DMS79 (cell line): ENCODE results near the gene DPH3.

Source experiments
- DNase-seq: peaks from one replicate; lab custom pipeline; 2025; lab: John Stamatoyannopoulos, UW

The DPH3 gene

DNA sequence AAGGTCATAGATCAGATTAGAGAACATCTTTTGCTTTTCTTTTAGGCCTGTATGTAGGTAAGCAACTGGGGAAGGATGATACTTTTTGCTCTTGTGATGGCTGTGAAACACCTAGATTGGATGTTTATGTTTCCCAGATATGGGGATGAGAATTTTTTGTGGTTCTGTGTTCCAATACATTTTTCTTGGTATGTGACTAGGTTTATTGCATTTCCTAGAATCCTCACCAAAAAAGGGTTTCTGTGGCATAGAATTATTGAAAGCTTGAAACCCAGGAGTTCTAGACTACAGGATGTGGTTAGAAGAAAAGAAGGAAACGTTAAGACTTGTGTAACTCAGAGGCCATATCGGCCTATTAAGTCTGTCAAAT lies 26.1 kb upstream of the DPH3 start:
- DNase-seq, result no peak

DNA sequence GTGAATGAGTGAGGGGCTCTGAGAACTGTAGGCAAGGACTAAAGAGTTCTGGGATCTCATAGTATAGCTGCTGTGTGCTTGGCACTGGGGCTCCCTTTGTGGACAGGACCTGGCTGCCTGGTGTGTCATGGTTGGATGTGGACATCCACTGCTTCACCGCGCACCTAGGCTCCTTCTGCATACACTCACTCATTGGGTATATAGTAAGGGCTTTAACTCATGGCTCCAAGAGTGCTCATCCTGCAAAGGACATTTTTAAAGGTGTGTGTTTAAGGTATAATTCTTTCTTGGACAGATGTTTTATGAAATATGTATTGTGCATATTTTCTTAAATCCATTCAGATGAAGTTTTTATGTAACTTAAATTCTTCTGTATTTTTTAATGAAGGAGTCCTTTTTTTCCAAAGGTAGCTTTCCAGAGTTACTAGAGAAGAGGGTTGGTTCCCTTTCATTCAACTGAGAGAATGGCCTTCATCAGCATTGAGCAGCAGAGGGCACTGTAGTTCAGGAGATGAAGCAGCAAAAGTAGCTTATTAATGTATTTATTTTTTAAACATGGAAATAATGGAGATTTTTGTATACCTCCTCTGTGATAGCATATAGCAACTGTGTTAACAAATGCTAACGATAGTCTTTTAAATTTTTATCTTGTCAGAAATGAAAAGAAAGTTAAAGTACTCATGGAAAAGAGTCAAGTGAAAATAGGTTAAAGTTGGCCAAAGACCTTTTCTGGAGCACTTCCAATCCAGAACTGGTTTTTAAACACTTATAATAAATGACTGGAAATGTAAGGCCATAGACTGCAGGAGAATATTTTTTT lies 25.5 kb upstream of the DPH3 start:
- DNase-seq, result no peak

DNA sequence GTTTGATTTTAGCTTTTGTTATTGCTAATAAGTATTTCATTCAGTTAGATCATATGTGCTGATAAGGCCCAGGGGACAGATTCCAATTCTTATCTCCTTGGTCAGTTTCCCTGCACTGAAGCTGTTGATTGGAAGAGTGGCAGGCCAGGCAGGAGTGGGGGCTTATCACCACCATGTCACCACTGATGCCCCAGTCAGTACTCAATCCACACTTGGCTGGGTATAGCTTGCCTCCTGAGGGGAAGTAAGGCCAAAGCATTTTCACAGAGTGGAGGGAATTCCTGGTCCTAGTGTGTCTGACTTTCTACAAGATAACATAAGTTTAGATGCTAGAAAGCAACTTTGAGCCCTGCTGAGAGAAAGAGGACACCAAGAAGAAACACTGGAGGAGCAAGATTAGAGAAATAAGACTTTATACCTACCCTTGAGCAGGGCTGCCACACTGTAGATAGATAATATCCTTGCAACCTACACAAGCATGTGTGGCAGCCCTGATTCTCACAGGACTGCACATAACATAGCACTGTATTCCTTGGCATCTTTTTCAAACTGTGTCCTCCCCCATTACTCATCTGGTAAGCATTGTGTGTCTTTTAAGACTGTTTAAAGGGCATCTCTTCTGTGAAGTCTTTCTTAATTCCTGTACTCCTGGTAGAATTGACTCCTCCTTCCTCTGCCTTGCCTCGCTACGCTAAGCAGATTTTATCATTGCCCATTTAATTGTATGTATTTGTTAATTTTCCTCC lies 24.6 kb upstream of the DPH3 start:
- no peak for DNase-seq

DNA sequence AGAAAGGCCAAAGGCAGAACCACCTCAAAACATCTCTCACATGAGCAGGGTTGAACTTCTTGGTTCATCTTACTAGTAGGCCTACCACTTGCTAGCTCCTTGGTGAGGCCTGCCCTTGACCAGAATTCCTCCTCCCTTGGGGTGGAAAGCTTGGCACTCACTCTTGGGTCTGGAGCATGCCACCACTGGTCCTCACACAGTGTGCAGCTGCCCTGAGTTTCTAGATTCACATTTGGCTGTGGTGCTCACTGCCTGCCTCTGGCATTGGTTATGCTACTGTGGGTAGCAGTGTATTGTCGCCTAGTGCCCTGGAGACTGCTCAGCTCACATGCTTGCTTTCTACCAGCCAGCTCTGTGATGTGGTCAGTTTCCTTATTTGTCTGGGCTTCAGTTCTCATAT lies 23.9 kb upstream of the DPH3 start:
- DNase-seq, result no peak

DNA sequence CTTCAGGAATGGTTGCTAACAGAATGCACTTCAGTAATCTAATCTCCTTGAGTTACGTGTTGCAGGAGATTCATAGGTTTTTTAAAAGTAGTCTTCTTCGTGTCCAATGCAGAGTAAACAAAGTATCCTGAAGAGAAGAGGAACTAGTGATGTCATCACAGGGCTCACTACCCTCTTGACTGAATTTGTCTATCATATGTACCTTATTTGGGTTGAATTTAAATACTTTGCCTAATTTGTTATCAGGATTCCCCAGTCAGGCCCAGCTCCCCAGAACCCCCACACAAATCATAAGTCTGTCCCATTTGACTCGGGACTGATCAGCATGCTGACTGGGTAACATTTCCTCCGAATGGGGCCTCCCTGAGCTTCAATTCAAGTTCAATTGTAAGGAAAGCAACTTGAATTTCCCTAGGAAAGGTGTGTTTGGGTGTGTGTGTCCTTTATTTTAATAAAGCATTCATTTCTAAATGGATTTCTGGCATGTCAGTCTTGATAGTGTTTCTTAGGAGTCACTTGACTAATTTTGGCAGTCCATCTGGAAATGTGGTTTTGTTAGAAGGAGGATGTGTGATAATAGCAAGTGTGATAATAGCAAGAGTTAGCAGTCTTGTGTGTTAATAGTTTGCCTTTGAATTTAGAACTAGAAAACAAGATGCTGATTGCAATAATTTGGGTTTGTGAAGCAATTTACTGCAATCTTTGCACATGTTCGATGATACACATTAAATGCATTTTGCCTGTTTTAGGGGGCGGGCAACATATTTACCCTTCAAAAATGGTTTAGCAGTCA lies 22.2 kb upstream of the DPH3 start:
- DNase-seq, result no peak

DNA sequence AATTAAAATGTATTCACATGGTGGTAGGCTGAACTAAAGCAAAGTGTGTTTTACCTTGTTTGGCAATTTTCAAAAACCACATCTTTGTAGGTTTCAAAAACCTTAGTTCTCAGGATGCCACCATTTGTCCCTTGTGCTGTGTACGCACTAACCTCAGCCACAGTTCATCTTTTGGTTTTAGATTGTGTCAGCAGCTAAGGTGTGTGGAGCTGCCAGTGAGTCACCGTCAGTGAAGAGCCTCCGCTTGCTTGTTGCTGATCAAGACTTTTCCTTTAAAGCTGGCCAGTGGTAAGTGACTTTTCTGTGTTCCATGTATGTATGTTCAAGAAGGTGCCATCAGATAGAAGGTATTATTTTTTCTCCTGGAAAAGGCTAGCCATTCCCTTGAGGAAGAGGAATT lies 21.4 kb upstream of the DPH3 start:
- DNase-seq, result no peak

DNA sequence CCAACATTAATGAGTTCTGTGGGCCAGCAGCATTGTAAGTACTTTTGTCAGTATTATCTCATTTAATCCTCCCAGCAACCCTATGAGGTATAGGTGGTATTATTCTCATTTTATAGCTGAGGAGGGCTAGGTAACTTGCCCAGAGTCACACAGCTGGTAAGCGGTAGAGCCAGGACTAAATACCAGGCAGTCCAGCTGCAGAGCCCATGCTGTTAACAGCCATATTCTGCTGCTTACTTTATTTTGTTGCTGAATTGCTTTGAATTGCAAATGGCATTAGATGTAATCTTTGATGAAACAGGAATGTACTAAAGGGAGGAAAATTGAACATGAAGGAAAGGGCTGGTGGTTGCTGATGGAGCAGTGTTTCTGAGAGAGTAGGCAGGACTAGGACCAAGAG lies 19.9 kb upstream of the DPH3 start:
- no peak for DNase-seq

DNA sequence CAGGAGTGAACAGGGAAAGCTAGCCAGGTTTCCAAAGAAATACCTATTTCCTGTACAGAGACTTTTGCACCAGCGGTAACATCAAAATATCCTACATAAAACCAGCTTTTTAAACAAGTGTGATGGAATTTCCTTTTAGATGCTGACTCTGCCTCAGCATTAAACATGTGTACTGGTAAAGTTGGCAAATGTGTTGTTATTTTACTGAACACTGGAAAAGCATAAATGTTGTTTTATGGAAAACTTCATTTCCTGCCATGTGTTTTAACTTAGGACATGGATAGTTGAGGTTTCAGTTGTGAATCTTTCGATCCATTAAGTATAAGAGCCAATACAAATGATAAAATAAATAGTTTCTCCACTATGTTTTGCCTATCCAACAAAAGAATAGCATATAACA lies 15.9 kb upstream of the DPH3 start:
- no peak for DNase-seq

DNA sequence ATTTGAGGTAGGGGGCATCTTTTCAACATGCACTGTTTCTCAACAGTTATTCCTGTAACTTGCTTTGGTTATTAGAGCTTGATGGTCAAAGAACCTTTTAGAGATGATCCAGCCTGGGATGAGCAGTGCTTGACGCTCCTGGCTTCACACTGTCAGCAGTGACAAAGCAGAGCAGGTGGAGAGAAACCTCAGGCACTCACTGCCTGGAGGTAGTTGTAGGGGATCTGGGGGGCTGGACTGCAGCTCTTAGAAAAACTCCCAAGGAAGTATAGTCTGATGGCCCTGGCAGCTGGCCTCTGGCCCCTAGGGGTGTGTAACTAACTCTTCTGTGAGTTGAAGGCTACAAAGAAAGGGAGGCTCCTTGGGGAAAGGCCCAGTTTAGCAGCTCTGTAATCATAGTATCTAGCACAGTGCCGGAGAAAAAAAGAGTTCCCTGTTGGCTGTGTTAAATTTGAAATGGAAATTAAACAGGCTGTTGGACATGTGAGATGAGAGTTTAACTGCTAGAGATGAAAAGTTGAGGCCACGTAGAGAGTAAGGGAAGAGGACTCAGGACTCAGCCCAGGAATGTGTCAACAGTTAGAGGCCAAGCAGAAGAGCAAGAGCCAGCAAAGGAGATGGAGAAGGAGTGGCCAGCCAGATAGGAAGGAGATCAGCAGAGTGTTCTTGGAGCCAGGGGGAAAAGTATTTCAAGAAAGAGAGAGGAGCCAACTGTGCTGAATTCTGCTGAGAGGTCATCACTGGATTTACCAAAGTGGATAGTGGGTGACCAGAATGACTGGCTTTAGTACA lies 14.5 kb upstream of the DPH3 start:
- DNase-seq, result no peak

DNA sequence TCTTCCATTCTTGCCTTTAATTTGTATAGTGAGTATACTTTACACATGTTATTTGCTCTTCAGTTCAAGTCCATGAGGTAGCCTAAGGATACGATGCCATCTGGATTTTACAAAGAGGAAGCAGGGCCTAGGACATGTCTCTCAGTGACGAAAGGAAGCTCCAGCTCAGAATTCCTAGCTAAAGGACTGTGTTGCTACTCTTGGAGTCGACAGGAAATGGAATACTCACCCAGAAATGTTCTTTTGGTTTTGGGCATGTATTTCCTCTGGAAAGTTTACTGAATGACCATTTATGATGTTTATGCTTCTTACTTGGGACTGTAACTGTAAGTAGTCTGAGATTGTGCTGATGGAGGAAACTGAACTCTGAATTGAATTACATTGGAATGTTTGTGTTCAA lies 12.7 kb upstream of the DPH3 start:
- no peak for DNase-seq

DNA sequence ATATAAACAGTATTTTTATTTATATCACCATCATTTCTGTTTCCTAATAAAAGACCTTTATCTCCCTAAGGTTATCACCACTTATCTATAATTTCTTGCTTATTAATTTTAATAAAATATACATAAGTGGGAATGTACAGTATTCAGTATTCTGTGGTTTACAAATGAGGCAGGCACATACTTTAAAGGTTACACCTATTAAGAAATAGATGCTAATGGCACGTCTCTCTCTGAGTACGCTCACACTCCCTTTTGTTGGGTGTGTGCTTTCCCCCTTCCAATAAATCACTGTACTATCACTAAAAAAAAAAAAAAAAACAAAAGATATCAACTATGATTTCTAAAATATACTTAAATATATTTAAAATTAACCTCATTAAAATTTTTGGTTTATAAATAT lies 9.1 kb upstream of the DPH3 start:
- no peak for DNase-seq

DNA sequence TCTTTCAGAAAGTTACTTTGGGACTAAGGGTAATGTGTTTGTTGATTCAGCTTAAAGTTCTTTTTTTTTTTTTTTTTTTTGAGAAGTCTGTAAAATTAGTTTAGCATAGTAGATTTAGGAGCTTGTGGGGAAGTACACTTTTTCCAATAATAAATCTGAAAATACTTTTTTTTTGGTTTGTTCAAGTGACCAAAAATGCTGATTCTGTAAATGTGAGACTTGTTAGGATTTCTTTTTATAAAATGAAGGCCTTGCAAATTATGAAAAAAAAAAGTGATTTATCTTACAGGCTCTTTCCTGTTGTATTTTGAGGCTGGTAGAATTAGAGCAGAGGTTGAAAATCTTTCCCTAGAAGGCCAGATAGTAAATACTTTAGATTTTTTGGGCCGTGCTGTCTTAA lies 7.8 kb upstream of the DPH3 start:
- DNase-seq, result no peak

DNA sequence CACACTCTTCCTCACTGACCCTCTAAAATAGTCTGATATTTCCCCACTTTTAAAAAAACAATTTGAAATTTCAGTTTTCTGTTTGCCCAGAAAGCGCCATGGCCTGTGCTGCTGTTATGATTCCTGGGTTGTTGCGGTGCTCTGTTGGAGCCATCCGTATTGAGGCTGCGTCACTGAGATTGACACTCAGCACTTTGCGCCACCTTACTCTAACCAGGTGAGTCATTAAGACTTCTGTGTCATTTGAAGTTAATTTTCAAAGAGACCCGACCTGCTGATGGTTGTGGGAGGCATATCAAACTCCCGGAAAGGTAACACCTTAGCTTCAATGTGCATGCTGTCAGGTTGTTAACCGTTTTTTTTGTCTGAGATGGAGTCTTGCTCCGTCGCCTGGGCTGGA lies 6.1 kb upstream of the DPH3 start:
- no peak for DNase-seq

DNA sequence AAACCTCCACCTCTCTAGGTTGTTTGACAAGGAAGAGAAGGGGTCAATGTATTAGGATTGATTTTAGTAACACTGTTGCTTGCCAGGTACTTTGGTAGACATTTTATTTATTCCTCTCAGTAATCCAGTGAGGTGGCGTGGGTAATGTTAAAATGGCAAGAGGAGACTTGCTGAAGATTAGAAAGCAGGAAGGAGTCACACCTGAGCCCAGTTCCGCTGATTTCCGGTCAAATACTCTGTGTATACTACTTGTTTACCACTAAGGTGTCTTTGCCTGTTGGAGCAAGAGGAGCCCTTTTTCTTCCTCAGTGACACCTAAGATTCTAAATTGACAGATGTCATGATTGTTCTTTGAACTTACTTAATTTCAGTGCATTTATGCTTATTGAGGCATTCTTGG lies 2.0 kb upstream of the DPH3 start:
- no peak for DNase-seq

DNA sequence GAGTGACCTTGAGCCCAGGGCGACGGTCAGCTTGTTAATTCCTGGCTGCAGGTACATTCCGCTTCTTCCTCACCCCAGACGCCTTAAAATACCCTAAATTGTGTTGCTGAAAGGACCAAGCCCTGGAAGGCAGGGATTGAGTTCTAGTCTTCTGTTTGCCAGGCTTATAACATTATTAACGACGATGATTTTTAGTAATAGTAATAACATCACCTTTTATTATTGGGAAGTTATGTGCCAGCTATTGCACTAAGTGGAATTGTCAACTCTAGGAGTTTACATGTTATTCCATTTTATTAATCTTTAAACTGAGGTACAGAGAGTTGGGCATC lies 678 bp upstream of the DPH3 start:
- no peak for DNase-seq

DNA sequence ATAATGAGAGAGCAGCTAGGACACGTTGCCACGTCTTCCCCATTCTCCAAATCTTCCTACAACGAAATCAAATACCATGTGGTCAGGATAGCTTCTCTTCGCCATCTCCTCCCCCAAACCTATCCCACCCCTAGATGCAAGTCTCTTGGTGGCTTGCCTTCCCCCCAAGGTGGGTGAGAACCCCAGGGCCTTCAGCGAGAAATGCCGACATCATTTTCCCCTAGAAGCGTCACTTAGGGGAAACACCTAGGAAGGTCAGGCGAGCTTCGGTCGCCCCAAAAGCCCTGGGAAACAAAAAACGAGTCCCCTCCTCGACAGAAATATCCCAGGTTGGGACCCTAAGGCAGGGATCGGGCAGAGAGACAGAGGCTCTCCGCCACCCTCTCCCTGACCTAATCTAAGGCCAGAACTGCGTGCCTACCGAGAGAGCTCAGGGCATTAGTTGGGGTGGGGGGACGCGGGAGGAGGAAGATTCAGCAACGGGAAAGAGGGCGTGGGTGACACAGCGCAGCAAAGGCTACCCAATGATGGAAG lies 502 bp downstream of the DPH3 start:
- DNase-seq, result no peak

DNA sequence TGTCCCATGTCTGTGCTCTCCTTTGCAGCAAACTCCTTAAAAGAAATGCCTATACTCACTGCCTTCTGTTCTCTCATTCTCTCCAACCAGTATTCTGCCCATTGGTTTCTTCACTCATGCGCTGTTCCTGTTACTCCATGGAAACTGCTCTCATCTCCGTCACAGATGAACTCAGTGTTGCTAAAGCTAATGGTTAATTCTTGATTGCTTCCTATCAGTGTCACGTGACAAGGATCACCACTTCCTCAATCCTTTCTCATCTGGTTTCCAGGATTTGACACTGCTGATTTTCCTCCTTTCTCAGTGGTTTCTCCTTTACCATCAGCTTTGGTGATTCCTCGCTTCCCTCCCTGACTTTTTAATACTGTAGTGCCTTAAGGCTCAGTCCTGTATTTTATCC lies 2.6 kb downstream of the DPH3 start:
- DNase-seq, result no peak

DNA sequence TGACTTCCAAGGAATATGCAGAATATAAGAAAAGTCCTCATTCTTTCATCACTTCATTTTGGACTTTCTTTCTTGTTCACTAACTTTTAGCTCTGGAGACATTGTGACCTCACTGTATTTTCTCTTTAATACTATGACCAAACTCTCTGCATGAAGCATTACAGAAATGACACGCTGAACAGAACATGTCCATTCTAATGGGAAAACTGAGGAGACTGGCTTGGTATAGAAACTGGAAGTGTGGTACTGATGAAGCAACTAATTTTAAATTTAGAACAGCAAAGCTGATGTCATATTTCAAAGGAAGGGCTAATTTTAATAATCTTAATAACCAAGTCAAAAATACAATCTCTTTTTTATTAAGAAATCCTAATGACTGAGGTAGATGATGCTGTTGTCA lies 4.7 kb downstream of the DPH3 start:
- no peak for DNase-seq

DNA sequence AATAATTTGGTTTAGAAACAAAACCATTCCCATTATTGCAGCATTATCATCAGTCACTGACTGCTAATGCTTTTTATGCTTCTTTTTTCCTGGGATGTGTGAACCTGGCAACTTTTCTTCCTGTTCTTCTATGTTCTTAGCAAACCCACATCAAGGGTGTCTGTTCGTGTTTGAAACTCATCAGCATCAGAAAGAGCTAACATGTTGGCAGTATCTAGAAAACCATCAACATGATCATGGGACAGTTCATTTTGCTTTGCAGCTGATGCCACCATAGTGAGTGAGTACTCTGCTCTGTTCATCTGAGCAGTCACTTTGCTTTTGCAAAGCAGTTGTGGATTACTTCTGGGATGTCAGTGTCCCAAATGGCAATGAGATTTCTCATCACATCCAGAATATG lies 5.9 kb downstream of the DPH3 start:
- no peak for DNase-seq

DNA sequence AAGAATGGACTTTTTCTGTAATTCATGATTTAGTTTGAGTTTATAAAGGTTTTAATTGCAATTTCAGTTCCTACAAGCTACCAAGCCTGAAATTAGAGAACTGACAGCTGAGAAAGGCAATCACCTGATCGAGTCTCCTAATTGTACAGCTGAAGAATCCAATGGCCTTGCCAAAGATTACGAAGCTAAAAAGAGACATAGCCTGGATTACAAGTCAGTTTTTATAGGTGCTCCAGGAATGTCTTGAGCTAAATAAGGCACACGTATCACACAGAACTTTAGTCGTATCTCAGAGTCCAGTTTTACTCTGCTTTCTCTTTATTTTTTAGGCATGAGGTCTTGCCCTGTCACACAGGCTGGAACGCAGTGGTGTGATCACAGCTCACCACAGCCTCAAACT lies 6.6 kb downstream of the DPH3 start:
- no peak for DNase-seq

DNA sequence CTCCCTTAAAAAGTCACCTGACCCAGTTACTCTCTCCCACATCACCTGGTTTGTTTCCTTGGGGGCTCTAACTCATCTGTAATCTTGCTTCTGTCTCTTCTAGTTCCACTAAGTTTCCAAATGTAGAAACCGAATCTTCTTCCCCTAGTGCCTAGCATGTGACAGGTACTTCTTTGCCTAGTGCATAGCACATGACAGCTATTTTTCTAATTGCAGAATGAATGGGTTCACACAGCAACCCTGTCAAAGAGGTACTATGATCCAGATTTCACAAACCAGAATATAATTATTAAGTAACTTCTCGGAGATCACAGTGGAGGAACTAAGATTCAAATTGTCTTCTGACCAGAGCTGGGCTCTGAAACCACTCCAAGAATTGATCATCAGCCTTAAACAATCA lies 7.4 kb downstream of the DPH3 start:
- no peak for DNase-seq

DNA sequence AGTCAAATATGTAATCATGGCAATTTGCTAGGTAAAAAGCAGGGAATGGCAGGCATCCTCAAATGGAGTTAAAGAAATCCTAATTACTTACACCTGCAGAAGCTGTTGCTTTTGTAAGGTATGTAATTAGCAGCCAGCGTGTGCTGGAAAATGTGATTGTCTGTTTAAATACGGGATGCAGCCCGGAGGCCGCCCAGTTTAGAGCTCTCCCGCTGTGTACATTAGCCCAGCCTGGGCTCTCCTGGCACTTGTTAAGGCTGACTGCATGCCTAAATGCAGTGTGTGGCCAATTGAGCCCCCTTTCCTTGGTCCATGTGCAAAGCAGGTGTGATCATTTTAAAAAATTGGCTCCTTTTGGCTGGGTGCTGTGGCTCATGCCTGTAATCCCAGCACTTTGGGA lies 9.0 kb downstream of the DPH3 start:
- no peak for DNase-seq
